Activated CD4-positive, alpha-beta T cell treated with anti-CD3 and anti-CD28 coated beads, Interleukin-2, amount 50 U/mL, for 48 hours (primary cell): Measurements from ENCODE around the gene GALK2.

ENCODE experiments used
- DNase-seq, 2 experiments: peaks; one replicate each; pipeline ENCODE4 v3.0.0-alpha.2; 2020

The GALK2 gene

DNA sequence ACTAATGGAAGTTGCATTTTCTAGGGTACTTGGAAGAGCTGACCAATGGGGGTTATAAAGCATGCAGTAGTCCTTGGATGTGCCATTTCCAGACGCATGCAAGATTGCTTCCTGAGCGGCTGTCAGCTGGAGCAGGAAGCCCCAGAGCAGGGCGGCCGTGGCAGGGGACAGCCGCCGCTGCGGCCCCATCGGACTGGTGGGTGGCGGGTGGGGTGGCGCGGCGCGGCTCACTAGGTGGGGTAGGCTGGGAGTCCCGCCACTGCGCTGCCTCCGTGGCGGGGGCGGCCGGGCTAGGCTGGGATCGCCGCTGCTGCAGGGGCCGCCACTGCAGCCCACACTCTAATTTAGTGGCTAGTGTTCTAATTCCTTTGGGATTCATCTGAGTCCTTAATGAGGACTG is 196.4 kb downstream of the GALK2 start:
- DNase-seq = no peak

DNA sequence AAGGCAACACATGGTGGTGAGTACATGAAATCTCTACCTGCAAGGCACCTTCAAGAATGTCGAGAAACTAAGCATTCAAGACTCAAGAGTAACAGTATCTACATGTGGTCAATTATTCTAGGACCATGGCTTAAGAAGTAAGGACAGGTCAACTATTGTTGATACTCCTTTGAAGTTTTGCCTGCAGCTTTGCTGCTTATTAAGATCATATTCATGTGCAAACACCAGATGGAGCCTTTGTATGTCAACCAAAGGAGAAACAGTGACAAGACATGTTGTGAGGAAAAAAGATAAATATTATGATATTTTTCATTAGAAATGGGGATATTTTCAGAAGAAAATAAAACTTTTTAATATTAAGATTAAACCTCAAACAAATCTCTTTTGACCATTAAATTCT is 200.7 kb downstream of the GALK2 start:
- DNase-seq = no peak

DNA sequence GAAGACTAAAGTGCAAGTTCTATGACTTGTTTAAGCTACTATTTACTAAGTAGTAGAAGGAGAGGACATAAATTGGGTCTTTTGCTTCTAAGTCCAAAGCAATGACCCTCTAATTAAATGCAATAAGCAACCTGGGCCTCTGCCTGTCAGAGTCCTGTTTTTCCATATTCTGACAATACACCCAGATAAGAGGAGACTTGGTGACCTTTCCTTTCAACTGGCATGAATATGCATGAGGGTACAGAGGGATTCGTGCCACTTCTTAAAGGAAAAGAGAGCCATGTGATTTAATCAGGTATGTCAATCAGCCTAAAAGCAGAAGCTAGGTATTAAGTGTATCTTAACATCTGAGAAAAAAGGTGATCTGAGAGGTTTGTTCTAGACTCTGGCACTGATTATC is 202.3 kb downstream of the GALK2 start:
- no peak for DNase-seq

DNA sequence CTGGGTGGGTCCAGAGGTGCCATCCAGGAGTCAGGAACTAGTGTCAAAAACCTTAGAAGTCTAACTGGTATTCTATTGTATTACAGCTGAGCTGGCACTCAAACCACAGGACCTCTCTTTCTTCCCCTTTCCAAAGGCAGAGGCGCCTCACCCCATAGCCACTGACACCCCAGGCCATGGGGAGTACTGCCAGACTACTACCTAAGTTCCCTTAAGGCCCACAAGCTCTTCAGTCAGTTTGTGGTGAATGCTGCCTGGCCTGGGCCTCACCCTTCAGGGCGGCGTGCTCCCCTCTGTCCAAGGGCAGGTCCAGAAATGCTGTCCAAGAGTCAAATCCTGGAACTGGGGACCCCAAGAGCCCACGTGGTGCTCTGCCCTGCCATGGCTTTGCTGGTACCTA is 209.9 kb downstream of the GALK2 start:
- DNase-seq = no peak

DNA sequence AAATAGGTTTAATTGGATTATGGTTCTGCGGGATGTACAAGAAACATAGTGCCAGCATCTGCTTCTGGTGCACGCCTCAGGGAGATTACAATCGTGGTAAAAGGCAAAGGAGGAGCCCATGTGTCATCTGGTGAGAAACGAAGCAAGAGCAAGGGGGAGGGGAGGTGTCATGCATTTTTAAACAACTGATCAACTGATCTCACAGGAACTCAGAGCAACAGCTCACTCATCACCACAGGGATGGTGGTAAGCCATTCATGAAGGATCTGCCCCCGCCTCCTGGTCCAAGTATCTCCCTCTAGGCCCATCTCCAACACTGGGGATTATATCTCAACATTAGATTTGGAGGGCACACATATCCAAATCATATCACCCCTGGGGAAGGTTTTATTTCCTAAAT is 210.9 kb downstream of the GALK2 start:
- no peak for DNase-seq
